ENCODE results near the gene KRT3. TPM values are rescaled to one million over a fixed set of nuclear protein-coding genes. Genes with fewer than 3 reads are reported as not detected.
"Not testable (repeated sequence)": the region's sequence is repeated elsewhere in the genome, so short reads cannot be mapped to it uniquely, and the experiment has no call there.

KRT3 gene
- total RNA-seq, 1 experiment from 2014 or later = not detected

- Histone ChIP-seq H3K9ac (ENCODE audit: low read length) (no peak overlapping the region), H2AFZ (ENCODE audit: low read depth, low read length, poor library complexity, severe bottlenecking) (no peak overlapping the region), H3K27me3 (ENCODE audit: insufficient read depth, low read length) (peaks cover 73% of the 10 kb centered on the region), H3K9me2 (ENCODE audit: insufficient read depth) (no peaks in the 10 kb centered on the region), H3K79me2 (ENCODE audit: insufficient read depth, low read length) (no peaks in the 10 kb centered on the region), H3K4me2 (ENCODE audit: low read length) (no peak overlapping the region), H3K36me3 (ENCODE audit: control insufficient read depth in 1 of 2, insufficient read depth in 2 of 2, low read length in 2 of 2) (no peaks in the 10 kb centered on the region), H4K20me1 (ENCODE audit: insufficient read depth) (no peaks in the 10 kb centered on the region), H3K27ac (ENCODE audit: low read depth, low read length) (no peak overlapping the region), H3K9me3 (ENCODE audit: control insufficient read depth in 1 of 2, insufficient read depth in 1 of 2, low read depth in 1 of 2, low read length in 2 of 2) (no peaks in the 10 kb centered on the region), H3K4me1 (ENCODE audit: control insufficient read depth in 1 of 2, insufficient read depth in 2 of 2, low read length in 2 of 2) (no peaks in the 10 kb centered on the region), H3K4me3 (replicated peaks in 1 of 2; ENCODE audit: low read depth in 1 of 2, low read length in 2 of 2) (no peak overlapping the region)
- ChIA-PET CTCF (no interaction called here), POLR2A (no interaction called here), RAD21 (ENCODE audit: low non-redundant PET in 1 of 2, low total read pairs in 2 of 2, uncharacterized antibody in 2 of 2, unreplicated experiment in 2 of 2) (no interaction called here)
- intact Hi-C loops (cut with micrococcal nuclease) = no loop called here
- no peak for DNase-seq (ENCODE audit: low read depth, low spot score)
- ATAC-seq = no peak
- BruUV-seq (replicated peaks) = no TSS peak
- TF ChIP-seq ZFX (IDR thresholded peaks at IDR 0.05) (no peak), EZH2phosphoT487 (IDR thresholded peaks at IDR 0.05; ENCODE audit: borderline replicate concordance) (no peak), CTCF (IDR thresholded peaks at IDR 0.05 in 2 of 3, conservative IDR thresholded peaks at IDR 0.05 in 1 of 3; ENCODE audit: borderline replicate concordance in 1 of 3, insufficient read depth in 1 of 3, low read depth in 2 of 3, low read length in 2 of 3) (no peak), CBX3 (IDR thresholded peaks at IDR 0.05; ENCODE audit: low read depth) (no peak), TCF7L2 (IDR thresholded peaks at IDR 0.05; ENCODE audit: borderline replicate concordance, extremely low read depth, insufficient read depth, insufficient read length) (no peak), EZH2 (IDR thresholded peaks at IDR 0.05) (no peak), ELF1 (IDR thresholded peaks at IDR 0.05; ENCODE audit: borderline replicate concordance, low read depth) (no peak), SRF (IDR thresholded peaks at IDR 0.05; ENCODE audit: low read depth) (no peak), ATF3 (IDR thresholded peaks at IDR 0.05) (no peak), REST (IDR thresholded peaks at IDR 0.05; ENCODE audit: low read depth) (no peak), MAX (IDR thresholded peaks at IDR 0.05) (no peak), JUND (IDR thresholded peaks at IDR 0.05) (no peak), POLR2AphosphoS5 (IDR thresholded peaks at IDR 0.05; ENCODE audit: low read depth, low read length) (no peak), RAD21 (IDR thresholded peaks at IDR 0.05; ENCODE audit: low read depth) (no peak)
Observed at GRCh38 chr12:52751795-52752194, 44.1 kb downstream of the KRT3 start.

- H3K4me1 ChIP-seq (ENCODE audit: control insufficient read depth in 1 of 2, insufficient read depth in 2 of 2, low read length in 2 of 2); BruUV-seq (replicated peaks); H3K79me2 ChIP-seq (ENCODE audit: insufficient read depth, low read length); H3K27ac ChIP-seq (ENCODE audit: low read depth, low read length); intact Hi-C loops (cut with micrococcal nuclease); H3K9me3 ChIP-seq (ENCODE audit: control insufficient read depth in 1 of 2, insufficient read depth in 1 of 2, low read depth in 1 of 2, low read length in 2 of 2); RAD21 ChIA-PET (ENCODE audit: low non-redundant PET in 1 of 2, low total read pairs in 2 of 2, uncharacterized antibody in 2 of 2, unreplicated experiment in 2 of 2); H4K20me1 ChIP-seq (ENCODE audit: insufficient read depth); H2AFZ ChIP-seq (ENCODE audit: low read depth, low read length, poor library complexity, severe bottlenecking); H3K4me2 ChIP-seq (ENCODE audit: low read length); H3K36me3 ChIP-seq (ENCODE audit: control insufficient read depth in 1 of 2, insufficient read depth in 2 of 2, low read length in 2 of 2); ATAC-seq; H3K9me2 ChIP-seq (ENCODE audit: insufficient read depth); CTCF ChIA-PET; H3K9ac ChIP-seq (ENCODE audit: low read length); POLR2A ChIA-PET; DNase-seq (ENCODE audit: low read depth, low spot score); H3K4me3 ChIP-seq (replicated peaks in 1 of 2; ENCODE audit: low read depth in 1 of 2, low read length in 2 of 2): not testable (repeated sequence)
- peaks cover 78% of the 10 kb centered on the region for H3K27me3 ChIP-seq (ENCODE audit: insufficient read depth, low read length)
Observed at GRCh38 chr12:52750532-52750931, 45.4 kb downstream of the KRT3 start.

Data from HCT116 (cell line).